ENCODE measurements around the gene SLC22A23.

Gene SLC22A23

DNA sequence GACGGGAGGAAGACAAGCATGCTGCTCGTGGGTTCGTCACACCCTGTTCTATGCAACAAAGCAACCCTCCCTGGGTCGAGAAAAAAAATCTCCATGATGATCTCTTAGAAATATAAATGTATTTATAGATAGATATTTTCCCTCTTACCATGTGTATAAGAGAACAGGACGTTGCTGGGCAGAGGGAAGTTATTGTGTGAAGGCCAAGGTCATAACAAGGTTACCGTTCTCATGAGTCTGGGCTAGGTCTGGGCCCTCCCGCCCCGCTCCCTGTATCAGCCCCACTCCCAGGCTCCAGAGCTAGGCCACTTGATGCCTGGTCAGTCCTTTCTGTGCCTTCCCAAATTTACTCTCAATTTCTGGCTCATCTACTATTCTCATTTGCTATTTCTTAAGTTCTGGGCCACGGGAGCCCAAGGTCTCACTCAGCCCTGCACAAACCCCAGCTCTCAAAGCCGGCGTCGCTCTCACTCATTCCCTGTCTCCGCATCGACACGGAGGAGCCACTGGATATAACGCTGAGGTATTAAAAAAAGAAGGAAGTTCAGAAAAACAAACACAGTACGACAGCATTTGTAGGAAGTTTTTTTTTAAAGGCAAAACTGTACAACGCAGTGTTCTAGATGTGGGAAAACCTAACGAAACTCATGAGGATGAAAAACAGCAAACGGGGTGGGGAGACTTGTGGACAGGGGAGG is 101.3 kb downstream of the SLC22A23 start:
- Histone ChIP-seq H3K4me3 (ENCODE audit: low read depth in 1 of 2, low read length in 2 of 2) (peak overlapping the region; percentile 37 to 55), H3K27me3 (ENCODE audit: control insufficient read depth in 1 of 2, insufficient read depth in 2 of 2, low read length in 2 of 2) (no peaks in the 10 kb centered on the region), H3K36me3 (ENCODE audit: control insufficient read depth in 1 of 2, insufficient read depth in 2 of 2, low read length in 2 of 2) (peaks cover 0 to 14% of the 10 kb centered on the region in 2 donors), H3K27ac (ENCODE audit: low read depth, low read length) (peak overlapping the region; percentile 76), H3K9ac (ENCODE audit: low read depth in 1 of 2, low read length in 2 of 2) (peak overlapping the region; percentile 39 to 52), H3K4me1 (ENCODE audit: control insufficient read depth in 1 of 2, insufficient read depth in 2 of 2, low read length in 2 of 2) (peaks cover 38 to 42% of the 10 kb centered on the region in 2 donors), H3K9me3 (ENCODE audit: control insufficient read depth in 1 of 2, low read length in 2 of 2) (no peaks in the 10 kb centered on the region)

DNA sequence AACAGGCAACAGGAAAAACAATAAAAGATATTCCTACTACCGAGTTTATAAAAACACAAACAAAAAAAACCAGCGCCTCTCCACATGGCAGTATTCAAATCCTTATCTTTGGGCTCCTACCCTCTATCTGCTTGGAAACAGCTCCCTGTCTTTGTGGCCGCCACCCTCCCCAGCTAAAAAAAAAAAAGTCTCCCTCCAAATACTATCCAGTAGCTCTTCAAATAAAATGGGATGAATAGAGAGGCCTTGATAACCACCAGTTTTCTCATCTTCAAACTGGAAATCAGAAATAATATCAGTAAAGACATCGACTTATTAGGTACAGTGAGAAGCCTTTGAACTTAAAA is 101.9 kb downstream of the SLC22A23 start:
- H3K4me3 ChIP-seq (ENCODE audit: low read depth in 1 of 2, low read length in 2 of 2) = peak overlapping the region in 1 of 2 donors; percentile 37
- H3K9me3 ChIP-seq (ENCODE audit: control insufficient read depth in 1 of 2, low read length in 2 of 2) = no peaks in the 10 kb centered on the region
- H3K9ac ChIP-seq (ENCODE audit: low read depth in 1 of 2, low read length in 2 of 2) = peak overlapping the region in 1 of 2 donors; percentile 39
- peaks cover 0 to 11% of the 10 kb centered on the region in 2 donors for H3K36me3 ChIP-seq (ENCODE audit: control insufficient read depth in 1 of 2, insufficient read depth in 2 of 2, low read length in 2 of 2)
- no peaks in the 10 kb centered on the region for H3K27me3 ChIP-seq (ENCODE audit: control insufficient read depth in 1 of 2, insufficient read depth in 2 of 2, low read length in 2 of 2)
- H3K27ac ChIP-seq (ENCODE audit: low read depth, low read length) = peak overlapping the region; percentile 43
- H3K4me1 ChIP-seq (ENCODE audit: control insufficient read depth in 1 of 2, insufficient read depth in 2 of 2, low read length in 2 of 2) = peaks cover 37 to 42% of the 10 kb centered on the region in 2 donors

DNA sequence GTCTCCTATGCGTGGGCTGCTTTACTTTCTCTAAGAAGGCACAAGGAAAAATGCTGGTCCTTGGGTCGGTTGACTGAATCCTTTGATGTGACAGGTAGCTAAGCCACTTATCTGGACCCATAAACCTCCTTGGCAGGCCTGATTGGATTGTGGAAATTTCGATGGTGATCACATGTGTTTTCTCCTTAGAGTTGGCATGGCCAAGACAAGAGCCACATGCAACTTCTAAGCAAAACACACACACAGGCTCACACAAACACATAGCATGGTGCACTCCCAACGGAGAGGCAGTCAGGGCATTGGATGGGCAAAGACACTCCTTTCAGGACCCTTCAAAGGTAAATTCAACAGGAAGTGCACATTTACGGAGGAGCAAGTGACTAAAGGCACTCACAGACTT is 102.9 kb downstream of the SLC22A23 start:
- no peaks in the 10 kb centered on the region for H3K27me3 ChIP-seq (ENCODE audit: control insufficient read depth in 1 of 2, insufficient read depth in 2 of 2, low read length in 2 of 2)
- H3K27ac ChIP-seq (ENCODE audit: low read depth, low read length) = no peak overlapping the region
- H3K4me3 ChIP-seq (ENCODE audit: low read depth in 1 of 2, low read length in 2 of 2) = no peak overlapping the region
- peaks cover 39 to 44% of the 10 kb centered on the region in 2 donors for H3K4me1 ChIP-seq (ENCODE audit: control insufficient read depth in 1 of 2, insufficient read depth in 2 of 2, low read length in 2 of 2)
- peaks cover 0 to 11% of the 10 kb centered on the region in 2 donors for H3K36me3 ChIP-seq (ENCODE audit: control insufficient read depth in 1 of 2, insufficient read depth in 2 of 2, low read length in 2 of 2)
- H3K9ac ChIP-seq (ENCODE audit: low read depth in 1 of 2, low read length in 2 of 2) = no peak overlapping the region
- H3K9me3 ChIP-seq (ENCODE audit: control insufficient read depth in 1 of 2, low read length in 2 of 2) = no peaks in the 10 kb centered on the region

DNA sequence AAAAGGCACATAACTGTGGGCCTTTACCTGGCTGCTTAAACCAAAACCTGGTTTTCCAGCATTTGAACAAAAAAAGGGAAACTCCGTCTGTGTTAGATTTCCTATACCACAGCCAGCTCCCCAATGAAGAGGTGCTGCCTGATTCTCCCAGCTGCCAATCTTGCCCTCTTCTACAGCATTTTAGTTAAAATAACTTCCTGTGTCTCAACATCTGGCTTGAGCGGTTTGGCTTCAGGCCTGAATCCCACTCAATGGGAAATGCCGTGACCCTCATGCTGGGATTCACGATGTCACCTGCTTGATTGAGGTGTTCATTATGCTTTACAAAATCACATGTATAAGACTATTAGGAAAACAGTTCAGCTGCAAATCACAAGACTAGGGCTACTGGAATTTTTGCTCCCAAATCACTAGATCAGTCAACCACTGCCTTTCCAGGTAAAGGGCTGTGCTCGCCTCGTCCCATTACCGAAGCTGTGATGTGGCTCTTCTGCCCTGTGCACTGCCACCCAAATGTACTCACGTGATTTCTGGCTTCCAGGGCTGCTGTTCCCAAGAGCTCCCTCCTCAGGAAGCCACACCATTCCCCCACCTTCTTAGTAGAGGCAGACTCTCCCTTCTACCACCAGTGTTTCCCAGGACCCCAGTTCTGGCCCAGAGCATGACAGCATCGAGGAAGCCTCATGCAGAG is 103.5 kb downstream of the SLC22A23 start:
- Histone ChIP-seq H3K4me1 (ENCODE audit: control insufficient read depth in 1 of 2, insufficient read depth in 2 of 2, low read length in 2 of 2) (peaks cover 40 to 44% of the 10 kb centered on the region in 2 donors), H3K27ac (ENCODE audit: low read depth, low read length) (no peak overlapping the region), H3K36me3 (ENCODE audit: control insufficient read depth in 1 of 2, insufficient read depth in 2 of 2, low read length in 2 of 2) (peaks cover 0 to 16% of the 10 kb centered on the region in 2 donors), H3K27me3 (ENCODE audit: control insufficient read depth in 1 of 2, insufficient read depth in 2 of 2, low read length in 2 of 2) (no peaks in the 10 kb centered on the region), H3K9ac (ENCODE audit: low read depth in 1 of 2, low read length in 2 of 2) (no peak overlapping the region), H3K9me3 (ENCODE audit: control insufficient read depth in 1 of 2, low read length in 2 of 2) (no peaks in the 10 kb centered on the region), H3K4me3 (ENCODE audit: low read depth in 1 of 2, low read length in 2 of 2) (no peak overlapping the region)

DNA sequence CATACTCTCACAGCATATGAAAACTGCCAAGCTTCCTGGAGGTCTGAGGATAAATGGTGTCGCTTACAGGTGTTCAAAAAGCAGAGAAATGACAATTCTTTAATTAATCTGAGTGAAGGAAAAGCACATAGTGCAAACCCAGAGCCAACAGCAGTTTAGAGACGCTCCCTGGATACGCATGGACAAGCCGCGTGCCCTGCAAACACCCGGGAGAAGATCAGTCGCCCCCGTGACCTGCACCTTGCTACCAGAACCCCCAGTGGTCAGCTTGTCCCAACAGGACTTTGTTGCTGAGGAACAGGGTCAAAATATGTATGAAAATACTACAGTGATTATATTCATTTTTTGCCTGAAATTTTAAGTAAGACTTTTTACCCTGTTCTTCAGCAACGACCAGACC is 104.2 kb downstream of the SLC22A23 start:
- peaks cover 0 to 23% of the 10 kb centered on the region in 2 donors for H3K36me3 ChIP-seq (ENCODE audit: control insufficient read depth in 1 of 2, insufficient read depth in 2 of 2, low read length in 2 of 2)
- no peak overlapping the region for H3K27ac ChIP-seq (ENCODE audit: low read depth, low read length)
- H3K9ac ChIP-seq (ENCODE audit: low read depth in 1 of 2, low read length in 2 of 2) = no peak overlapping the region
- no peaks in the 10 kb centered on the region for H3K9me3 ChIP-seq (ENCODE audit: control insufficient read depth in 1 of 2, low read length in 2 of 2)
- H3K4me3 ChIP-seq (ENCODE audit: low read depth in 1 of 2, low read length in 2 of 2) = no peak overlapping the region
- H3K4me1 ChIP-seq (ENCODE audit: control insufficient read depth in 1 of 2, insufficient read depth in 2 of 2, low read length in 2 of 2) = peaks cover 33 to 40% of the 10 kb centered on the region in 2 donors
- H3K27me3 ChIP-seq (ENCODE audit: control insufficient read depth in 1 of 2, insufficient read depth in 2 of 2, low read length in 2 of 2) = no peaks in the 10 kb centered on the region

DNA sequence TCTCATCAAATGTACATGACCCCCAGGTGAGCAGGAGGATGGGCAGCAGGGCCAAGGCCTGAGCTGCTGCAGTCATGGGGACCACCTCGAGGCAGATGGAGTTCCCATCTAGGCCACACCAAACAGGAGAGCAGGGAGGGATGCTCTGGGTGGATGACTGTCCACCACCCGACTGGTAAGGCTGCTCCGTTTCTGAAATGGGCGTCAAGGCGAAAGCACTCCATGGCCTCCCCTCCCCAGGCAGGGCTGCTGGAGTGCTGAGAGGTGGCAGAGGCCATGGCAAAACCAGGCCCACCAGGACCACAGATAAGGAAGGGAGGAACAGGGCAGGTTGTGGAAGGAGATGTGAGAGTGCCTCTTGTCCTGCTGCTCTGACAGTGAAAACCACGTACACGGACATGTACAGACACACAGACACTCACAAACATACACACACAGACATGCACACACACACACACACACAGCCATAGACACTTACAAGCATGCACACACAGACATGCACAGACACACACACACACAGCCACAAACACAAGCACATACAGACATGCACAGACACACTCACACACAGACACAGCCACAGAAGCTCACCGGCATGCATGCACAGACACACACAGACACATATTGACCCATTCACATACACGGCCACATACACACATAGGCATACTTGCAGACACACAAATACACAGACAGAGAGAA is 104.9 kb downstream of the SLC22A23 start:
- Histone ChIP-seq H3K9me3 (ENCODE audit: control insufficient read depth in 1 of 2, low read length in 2 of 2) (no peaks in the 10 kb centered on the region), H3K36me3 (ENCODE audit: control insufficient read depth in 1 of 2, insufficient read depth in 2 of 2, low read length in 2 of 2) (peaks cover 0 to 25% of the 10 kb centered on the region in 2 donors), H3K27ac (ENCODE audit: low read depth, low read length) (no peak overlapping the region), H3K9ac (ENCODE audit: low read depth in 1 of 2, low read length in 2 of 2) (no peak overlapping the region), H3K4me1 (ENCODE audit: control insufficient read depth in 1 of 2, insufficient read depth in 2 of 2, low read length in 2 of 2) (peaks cover 30 to 34% of the 10 kb centered on the region in 2 donors), H3K4me3 (ENCODE audit: low read depth in 1 of 2, low read length in 2 of 2) (no peak overlapping the region), H3K27me3 (ENCODE audit: control insufficient read depth in 1 of 2, insufficient read depth in 2 of 2, low read length in 2 of 2) (no peaks in the 10 kb centered on the region)

DNA sequence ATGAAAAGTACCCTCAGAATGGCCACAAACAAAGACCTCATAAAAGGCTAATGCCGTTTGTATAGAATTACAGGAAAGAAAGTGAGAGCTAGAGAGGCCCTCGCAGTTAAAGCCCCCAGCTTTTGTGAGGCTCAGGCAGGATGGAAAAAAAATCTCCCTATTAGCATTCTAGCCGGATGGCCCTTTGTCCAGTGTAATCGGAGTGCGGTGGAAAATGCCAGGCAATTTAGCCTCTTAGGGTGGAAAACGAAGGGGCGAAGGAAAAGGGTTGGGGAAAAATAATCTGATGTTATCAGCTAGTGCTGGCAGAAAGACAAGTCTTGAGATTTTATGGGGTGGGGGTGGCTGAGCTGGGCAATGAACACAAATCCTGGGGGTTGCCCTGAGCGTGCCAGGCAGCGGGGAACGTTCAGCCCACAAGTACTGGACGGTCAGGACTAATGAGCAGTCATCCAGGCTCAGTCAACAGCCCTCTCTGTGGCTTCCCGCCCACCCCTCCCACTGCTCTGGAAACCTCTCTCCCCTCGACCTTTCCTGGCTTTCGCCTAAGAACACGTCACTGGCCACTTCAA is 105.7 kb downstream of the SLC22A23 start:
- Histone ChIP-seq H3K4me1 (ENCODE audit: control insufficient read depth in 1 of 2, insufficient read depth in 2 of 2, low read length in 2 of 2) (peaks cover 22 to 26% of the 10 kb centered on the region in 2 donors), H3K27ac (ENCODE audit: low read depth, low read length) (no peak overlapping the region), H3K9me3 (ENCODE audit: control insufficient read depth in 1 of 2, low read length in 2 of 2) (no peaks in the 10 kb centered on the region), H3K9ac (ENCODE audit: low read depth in 1 of 2, low read length in 2 of 2) (no peak overlapping the region), H3K27me3 (ENCODE audit: control insufficient read depth in 1 of 2, insufficient read depth in 2 of 2, low read length in 2 of 2) (no peaks in the 10 kb centered on the region), H3K4me3 (ENCODE audit: low read depth in 1 of 2, low read length in 2 of 2) (no peak overlapping the region), H3K36me3 (ENCODE audit: control insufficient read depth in 1 of 2, insufficient read depth in 2 of 2, low read length in 2 of 2) (peaks cover 0 to 26% of the 10 kb centered on the region in 2 donors)

DNA sequence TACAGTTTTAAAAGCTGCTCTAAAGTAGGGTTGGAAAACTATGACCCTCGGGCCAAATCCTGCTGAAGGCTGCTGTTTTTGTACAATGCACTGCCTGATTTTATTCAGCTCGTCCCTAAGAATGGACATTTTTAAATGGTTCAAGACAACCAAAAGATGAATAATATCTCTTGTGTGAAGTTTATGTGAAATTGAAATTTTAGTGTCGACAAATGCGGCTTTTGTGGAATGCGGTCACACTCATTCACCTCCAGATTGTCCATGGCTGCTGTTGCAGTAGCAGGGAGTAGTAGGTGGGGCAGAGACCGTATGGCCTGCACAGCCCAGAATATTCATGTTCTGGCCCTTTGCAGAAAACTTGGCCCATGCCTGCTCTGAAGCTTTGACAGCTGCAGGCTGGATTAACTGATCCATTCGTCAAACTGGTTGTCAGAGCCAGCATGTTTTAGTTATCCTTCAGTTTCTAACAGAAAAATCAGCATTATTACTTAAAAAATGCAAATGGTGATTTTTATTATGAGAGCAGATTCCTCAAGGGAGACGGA is 106.5 kb downstream of the SLC22A23 start:
- H3K9ac ChIP-seq (ENCODE audit: low read depth in 1 of 2, low read length in 2 of 2) = no peak overlapping the region
- H3K27me3 ChIP-seq (ENCODE audit: control insufficient read depth in 1 of 2, insufficient read depth in 2 of 2, low read length in 2 of 2) = no peaks in the 10 kb centered on the region
- H3K4me1 ChIP-seq (ENCODE audit: control insufficient read depth in 1 of 2, insufficient read depth in 2 of 2, low read length in 2 of 2) = peaks cover 21 to 22% of the 10 kb centered on the region in 2 donors
- no peaks in the 10 kb centered on the region for H3K9me3 ChIP-seq (ENCODE audit: control insufficient read depth in 1 of 2, low read length in 2 of 2)
- peaks cover 0 to 26% of the 10 kb centered on the region in 2 donors for H3K36me3 ChIP-seq (ENCODE audit: control insufficient read depth in 1 of 2, insufficient read depth in 2 of 2, low read length in 2 of 2)
- H3K27ac ChIP-seq (ENCODE audit: low read depth, low read length) = no peak overlapping the region
- H3K4me3 ChIP-seq (ENCODE audit: low read depth in 1 of 2, low read length in 2 of 2) = no peak overlapping the region

DNA sequence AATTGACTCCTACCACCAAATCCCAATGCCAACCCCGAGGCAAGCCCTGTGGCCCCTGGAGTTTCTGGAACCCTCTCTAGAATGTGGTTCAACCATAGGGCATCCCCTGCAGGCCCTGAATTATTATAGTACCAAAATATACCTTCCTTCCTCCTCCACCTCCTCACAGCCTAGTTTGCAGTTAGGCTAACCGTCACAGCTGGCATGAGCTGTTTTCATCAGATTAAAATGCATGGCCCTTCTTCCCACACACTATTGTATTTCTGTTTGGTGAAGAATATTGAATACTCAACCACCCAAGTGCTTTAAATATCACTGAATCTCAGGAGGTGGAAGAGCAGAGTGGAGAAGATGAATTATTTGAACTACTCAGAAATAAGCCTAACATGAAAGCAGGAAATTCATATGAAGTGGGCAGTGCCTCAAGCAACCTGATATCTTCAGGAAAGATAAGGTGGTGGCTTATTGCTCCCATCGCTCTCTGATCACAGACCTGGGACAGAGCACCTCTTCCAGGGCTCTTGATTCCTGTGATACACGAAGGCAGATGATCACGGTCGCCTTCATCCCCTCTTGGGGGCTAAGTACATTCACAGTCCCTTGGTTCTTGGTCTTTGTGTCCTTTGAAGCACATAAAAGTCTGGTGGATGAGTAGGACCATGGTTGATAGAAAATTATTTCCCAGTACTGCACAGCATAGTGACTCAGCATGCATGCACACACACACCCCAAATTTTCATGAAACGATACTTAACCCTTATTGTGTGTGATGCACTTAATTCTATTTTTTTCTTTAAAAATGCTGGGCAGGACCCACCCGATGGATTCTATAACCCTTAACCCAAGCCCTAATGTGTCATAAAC is 107.2 kb downstream of the SLC22A23 start:
- Histone ChIP-seq H3K36me3 (ENCODE audit: control insufficient read depth in 1 of 2, insufficient read depth in 2 of 2, low read length in 2 of 2) (peaks cover 0 to 26% of the 10 kb centered on the region in 2 donors), H3K27me3 (ENCODE audit: control insufficient read depth in 1 of 2, insufficient read depth in 2 of 2, low read length in 2 of 2) (no peaks in the 10 kb centered on the region), H3K9ac (ENCODE audit: low read depth in 1 of 2, low read length in 2 of 2) (no peak overlapping the region), H3K9me3 (ENCODE audit: control insufficient read depth in 1 of 2, low read length in 2 of 2) (no peaks in the 10 kb centered on the region), H3K27ac (ENCODE audit: low read depth, low read length) (no peak overlapping the region), H3K4me1 (ENCODE audit: control insufficient read depth in 1 of 2, insufficient read depth in 2 of 2, low read length in 2 of 2) (peaks cover 17 to 21% of the 10 kb centered on the region in 2 donors), H3K4me3 (ENCODE audit: low read depth in 1 of 2, low read length in 2 of 2) (no peak overlapping the region)
